Measurements from ENCODE around the gene LYSMD2. TPM values are rescaled to one million over a fixed set of nuclear protein-coding genes. Genes with fewer than 3 reads are reported as not detected.

Gene LYSMD2
- total RNA-seq, 1 experiment from 2014 or later, result 2.2 TPM

DNA sequence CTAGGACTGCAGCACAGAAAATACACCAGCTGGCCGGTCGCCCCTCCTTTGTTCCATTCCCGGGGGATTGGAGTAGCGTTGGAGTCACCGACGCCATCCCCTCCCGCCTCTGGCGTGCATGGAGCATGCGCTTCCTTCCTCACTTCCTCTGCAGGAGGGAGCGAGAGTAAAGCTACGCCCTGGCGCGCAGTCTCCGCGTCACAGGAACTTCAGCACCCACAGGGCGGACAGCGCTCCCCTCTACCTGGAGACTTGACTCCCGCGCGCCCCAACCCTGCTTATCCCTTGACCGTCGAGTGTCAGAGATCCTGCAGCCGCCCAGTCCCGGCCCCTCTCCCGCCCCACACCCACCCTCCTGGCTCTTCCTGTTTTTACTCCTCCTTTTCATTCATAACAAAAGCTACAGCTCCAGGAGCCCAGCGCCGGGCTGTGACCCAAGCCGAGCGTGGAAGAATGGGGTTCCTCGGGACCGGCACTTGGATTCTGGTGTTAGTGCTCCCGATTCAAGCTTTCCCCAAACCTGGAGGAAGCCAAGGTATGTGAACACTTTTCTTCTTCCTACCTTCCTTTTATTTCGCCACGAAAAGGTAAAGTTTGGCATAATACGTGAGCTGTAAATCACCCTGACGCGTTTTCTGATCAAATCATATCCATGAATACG is 56.0 kb downstream of the LYSMD2 start, which contains the start of gene SCG3 (continued):
- TF ChIP-seq, protein P1, sequence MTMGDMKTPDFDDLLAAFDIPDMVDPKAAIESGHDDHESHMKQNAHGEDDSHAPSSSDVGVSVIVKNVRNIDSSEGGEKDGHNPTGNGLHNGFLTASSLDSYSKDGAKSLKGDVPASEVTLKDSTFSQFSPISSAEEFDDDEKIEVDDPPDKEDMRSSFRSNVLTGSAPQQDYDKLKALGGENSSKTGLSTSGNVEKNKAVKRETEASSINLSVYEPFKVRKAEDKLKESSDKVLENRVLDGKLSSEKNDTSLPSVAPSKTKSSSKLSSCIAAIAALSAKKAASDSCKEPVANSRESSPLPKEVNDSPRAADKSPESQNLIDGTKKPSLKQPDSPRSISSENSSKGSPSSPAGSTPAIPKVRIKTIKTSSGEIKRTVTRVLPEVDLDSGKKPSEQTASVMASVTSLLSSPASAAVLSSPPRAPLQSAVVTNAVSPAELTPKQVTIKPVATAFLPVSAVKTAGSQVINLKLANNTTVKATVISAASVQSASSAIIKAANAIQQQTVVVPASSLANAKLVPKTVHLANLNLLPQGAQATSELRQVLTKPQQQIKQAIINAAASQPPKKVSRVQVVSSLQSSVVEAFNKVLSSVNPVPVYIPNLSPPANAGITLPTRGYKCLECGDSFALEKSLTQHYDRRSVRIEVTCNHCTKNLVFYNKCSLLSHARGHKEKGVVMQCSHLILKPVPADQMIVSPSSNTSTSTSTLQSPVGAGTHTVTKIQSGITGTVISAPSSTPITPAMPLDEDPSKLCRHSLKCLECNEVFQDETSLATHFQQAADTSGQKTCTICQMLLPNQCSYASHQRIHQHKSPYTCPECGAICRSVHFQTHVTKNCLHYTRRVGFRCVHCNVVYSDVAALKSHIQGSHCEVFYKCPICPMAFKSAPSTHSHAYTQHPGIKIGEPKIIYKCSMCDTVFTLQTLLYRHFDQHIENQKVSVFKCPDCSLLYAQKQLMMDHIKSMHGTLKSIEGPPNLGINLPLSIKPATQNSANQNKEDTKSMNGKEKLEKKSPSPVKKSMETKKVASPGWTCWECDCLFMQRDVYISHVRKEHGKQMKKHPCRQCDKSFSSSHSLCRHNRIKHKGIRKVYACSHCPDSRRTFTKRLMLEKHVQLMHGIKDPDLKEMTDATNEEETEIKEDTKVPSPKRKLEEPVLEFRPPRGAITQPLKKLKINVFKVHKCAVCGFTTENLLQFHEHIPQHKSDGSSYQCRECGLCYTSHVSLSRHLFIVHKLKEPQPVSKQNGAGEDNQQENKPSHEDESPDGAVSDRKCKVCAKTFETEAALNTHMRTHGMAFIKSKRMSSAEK (CRISPR knock-in tag; IDR thresholded peaks at IDR 0.05; ENCODE audit: borderline replicate concordance), result no peak
- TF ChIP-seq NFYB (CRISPR knock-in tag; conservative IDR thresholded peaks at IDR 0.05; ENCODE audit: low read depth), result 0 out of 2 replicates have a peak, but pooled peaks have one; percentile 9
- TF ChIP-seq, protein P2, sequence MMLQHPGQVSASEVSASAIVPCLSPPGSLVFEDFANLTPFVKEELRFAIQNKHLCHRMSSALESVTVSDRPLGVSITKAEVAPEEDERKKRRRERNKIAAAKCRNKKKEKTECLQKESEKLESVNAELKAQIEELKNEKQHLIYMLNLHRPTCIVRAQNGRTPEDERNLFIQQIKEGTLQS (CRISPR knock-in tag; conservative IDR thresholded peaks at IDR 0.05), result no peak
- TF ChIP-seq, protein P3, sequence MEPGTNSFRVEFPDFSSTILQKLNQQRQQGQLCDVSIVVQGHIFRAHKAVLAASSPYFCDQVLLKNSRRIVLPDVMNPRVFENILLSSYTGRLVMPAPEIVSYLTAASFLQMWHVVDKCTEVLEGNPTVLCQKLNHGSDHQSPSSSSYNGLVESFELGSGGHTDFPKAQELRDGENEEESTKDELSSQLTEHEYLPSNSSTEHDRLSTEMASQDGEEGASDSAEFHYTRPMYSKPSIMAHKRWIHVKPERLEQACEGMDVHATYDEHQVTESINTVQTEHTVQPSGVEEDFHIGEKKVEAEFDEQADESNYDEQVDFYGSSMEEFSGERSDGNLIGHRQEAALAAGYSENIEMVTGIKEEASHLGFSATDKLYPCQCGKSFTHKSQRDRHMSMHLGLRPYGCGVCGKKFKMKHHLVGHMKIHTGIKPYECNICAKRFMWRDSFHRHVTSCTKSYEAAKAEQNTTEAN (CRISPR knock-in tag; IDR thresholded peaks at IDR 0.05), result peak; percentile 93
- peak; percentile 95 for TF ChIP-seq RELA (CRISPR knock-in tag; IDR thresholded peaks at IDR 0.05; ENCODE audit: borderline replicate concordance)
- no peak for TF ChIP-seq IRF2 (CRISPR knock-in tag; IDR thresholded peaks at IDR 0.05; ENCODE audit: borderline replicate concordance, low read depth)
- TF ChIP-seq CREM (CRISPR knock-in tag; IDR thresholded peaks at IDR 0.05), result peak; percentile 95
- peak; percentile 99 for TF ChIP-seq FOXP1 (CRISPR knock-in tag; IDR thresholded peaks at IDR 0.05; ENCODE audit: borderline replicate concordance)
- no peak for TF ChIP-seq NR1H2 (CRISPR knock-in tag; IDR thresholded peaks at IDR 0.05)
- TF ChIP-seq ZNF121 (CRISPR knock-in tag; IDR thresholded peaks at IDR 0.05), result peak; percentile 67; the same call in 1 of the 2 replicates
- 0 out of 2 replicates have a peak, but pooled peaks have one; percentile 64 for TF ChIP-seq SMAD4 (CRISPR knock-in tag; IDR thresholded peaks at IDR 0.05)
- peak; percentile 59; the same call in 1 of the 2 replicates for TF ChIP-seq KAT7 (CRISPR knock-in tag; IDR thresholded peaks at IDR 0.05; ENCODE audit: borderline replicate concordance)
- TF ChIP-seq, protein P4, sequence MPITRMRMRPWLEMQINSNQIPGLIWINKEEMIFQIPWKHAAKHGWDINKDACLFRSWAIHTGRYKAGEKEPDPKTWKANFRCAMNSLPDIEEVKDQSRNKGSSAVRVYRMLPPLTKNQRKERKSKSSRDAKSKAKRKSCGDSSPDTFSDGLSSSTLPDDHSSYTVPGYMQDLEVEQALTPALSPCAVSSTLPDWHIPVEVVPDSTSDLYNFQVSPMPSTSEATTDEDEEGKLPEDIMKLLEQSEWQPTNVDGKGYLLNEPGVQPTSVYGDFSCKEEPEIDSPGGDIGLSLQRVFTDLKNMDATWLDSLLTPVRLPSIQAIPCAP (CRISPR knock-in tag; IDR thresholded peaks at IDR 0.05), result peak; percentile 92; the same call in 1 of the 2 replicates
- TF ChIP-seq, protein P5, sequence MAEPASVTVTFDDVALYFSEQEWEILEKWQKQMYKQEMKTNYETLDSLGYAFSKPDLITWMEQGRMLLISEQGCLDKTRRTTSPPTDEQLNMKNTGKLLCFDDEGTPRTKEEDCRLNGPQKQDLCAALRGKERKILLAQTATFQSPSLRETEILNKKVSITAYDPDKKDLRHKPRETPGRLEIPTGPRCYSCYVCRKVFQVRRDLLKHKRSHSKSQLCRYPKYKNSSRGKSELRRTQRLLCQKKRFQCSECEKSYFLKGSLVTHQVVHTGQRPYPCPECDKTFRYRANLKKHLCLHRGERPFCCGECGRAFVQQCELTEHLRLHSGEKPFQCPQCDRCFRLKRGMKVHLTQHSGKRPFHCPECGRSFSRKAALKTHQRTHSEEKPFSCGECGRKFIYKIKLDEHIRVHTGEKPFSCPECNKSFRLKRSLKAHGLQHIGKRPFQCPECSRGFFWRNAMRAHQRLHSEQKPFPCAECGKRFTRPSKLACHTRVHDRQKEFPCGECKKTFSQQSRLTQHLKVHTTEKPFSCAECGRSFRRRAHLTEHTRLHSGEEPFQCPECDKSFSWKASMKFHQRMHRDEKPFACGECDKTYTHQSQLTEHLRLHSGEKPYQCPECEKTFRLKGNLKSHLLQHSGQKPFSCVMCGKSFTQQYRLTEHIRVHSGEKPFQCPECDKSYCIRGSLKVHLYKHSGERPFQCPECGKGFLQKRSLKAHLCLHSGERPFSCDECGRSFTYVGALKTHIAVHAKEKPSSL (CRISPR knock-in tag; conservative IDR thresholded peaks at IDR 0.05), result no peak
- TF ChIP-seq, protein P6, sequence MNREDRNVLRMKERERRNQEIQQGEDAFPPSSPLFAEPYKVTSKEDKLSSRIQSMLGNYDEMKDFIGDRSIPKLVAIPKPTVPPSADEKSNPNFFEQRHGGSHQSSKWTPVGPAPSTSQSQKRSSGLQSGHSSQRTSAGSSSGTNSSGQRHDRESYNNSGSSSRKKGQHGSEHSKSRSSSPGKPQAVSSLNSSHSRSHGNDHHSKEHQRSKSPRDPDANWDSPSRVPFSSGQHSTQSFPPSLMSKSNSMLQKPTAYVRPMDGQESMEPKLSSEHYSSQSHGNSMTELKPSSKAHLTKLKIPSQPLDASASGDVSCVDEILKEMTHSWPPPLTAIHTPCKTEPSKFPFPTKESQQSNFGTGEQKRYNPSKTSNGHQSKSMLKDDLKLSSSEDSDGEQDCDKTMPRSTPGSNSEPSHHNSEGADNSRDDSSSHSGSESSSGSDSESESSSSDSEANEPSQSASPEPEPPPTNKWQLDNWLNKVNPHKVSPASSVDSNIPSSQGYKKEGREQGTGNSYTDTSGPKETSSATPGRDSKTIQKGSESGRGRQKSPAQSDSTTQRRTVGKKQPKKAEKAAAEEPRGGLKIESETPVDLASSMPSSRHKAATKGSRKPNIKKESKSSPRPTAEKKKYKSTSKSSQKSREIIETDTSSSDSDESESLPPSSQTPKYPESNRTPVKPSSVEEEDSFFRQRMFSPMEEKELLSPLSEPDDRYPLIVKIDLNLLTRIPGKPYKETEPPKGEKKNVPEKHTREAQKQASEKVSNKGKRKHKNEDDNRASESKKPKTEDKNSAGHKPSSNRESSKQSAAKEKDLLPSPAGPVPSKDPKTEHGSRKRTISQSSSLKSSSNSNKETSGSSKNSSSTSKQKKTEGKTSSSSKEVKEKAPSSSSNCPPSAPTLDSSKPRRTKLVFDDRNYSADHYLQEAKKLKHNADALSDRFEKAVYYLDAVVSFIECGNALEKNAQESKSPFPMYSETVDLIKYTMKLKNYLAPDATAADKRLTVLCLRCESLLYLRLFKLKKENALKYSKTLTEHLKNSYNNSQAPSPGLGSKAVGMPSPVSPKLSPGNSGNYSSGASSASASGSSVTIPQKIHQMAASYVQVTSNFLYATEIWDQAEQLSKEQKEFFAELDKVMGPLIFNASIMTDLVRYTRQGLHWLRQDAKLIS (CRISPR knock-in tag; IDR thresholded peaks at IDR 0.05; ENCODE audit: borderline replicate concordance), result no peak

Data from WTC11 (cell line).